ENCODE measurements around the gene GRHL1. TPM values are rescaled to one million over a fixed set of nuclear protein-coding genes. Genes with fewer than 3 reads are reported as not detected.
A peak's percentile ranks its signal among the peaks of the same experiment; 100 is the strongest.

GRHL1 gene
- total and polyA plus RNA-seq, 2 of the 4 experiments (the other 2 are of a cell fraction): 0.18 to 0.21 TPM

DNA sequence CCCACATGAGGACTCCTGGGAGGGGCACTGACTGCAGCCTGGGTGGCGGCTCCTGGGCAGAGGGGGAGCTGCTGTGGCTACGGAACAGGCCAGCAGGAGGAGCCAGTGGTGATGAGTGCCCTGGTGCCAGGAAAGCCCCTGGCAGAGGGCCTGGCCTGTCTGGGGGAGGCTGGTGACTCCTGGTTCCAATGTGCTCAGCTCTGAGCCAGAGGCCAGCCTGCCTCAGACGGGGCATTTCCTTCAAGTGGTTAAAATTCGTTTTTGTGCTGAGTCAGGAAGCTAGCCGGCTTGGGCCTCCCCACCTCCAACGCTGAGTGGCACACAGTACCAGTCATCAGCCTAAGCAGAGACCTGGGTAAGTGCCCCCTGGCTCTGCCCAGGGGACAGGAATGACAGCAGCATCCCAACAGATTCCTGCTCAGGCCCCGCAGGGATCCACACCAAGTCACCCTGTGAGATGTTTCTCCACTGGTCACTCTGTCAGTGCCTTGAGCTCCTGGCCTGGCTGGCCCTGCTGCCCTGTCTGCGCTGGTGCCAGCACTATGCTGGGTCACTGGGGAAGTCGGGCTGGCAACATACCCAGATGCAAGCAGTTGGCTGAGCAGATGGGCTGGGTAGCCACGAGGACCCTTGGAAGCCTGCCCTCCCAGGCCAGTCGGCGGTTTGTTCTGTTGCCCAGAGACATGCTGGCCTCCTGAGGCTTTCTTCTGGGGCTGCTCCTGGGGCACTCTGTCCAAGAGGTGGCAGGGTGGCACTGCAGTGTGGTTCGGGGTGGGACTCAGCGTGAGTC is 84.8 kb downstream of the GRHL1 start:
- in situ Hi-C loops (cut with MboI; ENCODE audit: low sequenced_read_pairs): no loop called here
- no peak for TF ChIP-seq CHD1 (IDR thresholded peaks at IDR 0.05; ENCODE audit: low read depth, low read length)
- no peak for TF ChIP-seq RFX5 (IDR thresholded peaks at IDR 0.05; ENCODE audit: low read depth, low read length)
- peak; percentile 60; the same call in 1 of the 2 replicates for TF ChIP-seq NFE2L2 (IDR thresholded peaks at IDR 0.05; ENCODE audit: low read depth, low read length)
- TF ChIP-seq RAD21 (IDR thresholded peaks at IDR 0.05; ENCODE audit: low read length): peak; percentile 34
- TF ChIP-seq CEBPB (IDR thresholded peaks at IDR 0.05; ENCODE audit: low read depth, low read length): no peak
- no peak for TF ChIP-seq BHLHE40 (IDR thresholded peaks at IDR 0.05; ENCODE audit: low read depth, low read length)
- TF ChIP-seq MAZ (IDR thresholded peaks at IDR 0.05; ENCODE audit: borderline replicate concordance, low read depth, low read length): no peak
- peak; percentile 96 for TF ChIP-seq MAFK (IDR thresholded peaks at IDR 0.05; ENCODE audit: low read depth, low read length)
- TF ChIP-seq POLR2A (IDR thresholded peaks at IDR 0.05; ENCODE audit: low read depth, low read length): no peak
- peak; percentile 33; the same call in 1 of the 2 replicates for TF ChIP-seq SMC3 (IDR thresholded peaks at IDR 0.05; ENCODE audit: low read depth, low read length)
- TF ChIP-seq ELK1 (IDR thresholded peaks at IDR 0.05; ENCODE audit: borderline replicate concordance, low read depth, low read length): no peak
- TF ChIP-seq, protein P1, sequence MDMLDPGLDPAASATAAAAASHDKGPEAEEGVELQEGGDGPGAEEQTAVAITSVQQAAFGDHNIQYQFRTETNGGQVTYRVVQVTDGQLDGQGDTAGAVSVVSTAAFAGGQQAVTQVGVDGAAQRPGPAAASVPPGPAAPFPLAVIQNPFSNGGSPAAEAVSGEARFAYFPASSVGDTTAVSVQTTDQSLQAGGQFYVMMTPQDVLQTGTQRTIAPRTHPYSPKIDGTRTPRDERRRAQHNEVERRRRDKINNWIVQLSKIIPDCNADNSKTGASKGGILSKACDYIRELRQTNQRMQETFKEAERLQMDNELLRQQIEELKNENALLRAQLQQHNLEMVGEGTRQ (IDR thresholded peaks at IDR 0.05; ENCODE audit: low read depth, low read length): no peak
- no peak for TF ChIP-seq RCOR1 (IDR thresholded peaks at IDR 0.05; ENCODE audit: insufficient replicate concordance, low read length)
- TF ChIP-seq FOS (IDR thresholded peaks at IDR 0.05; ENCODE audit: low read depth, low read length): no peak
- TF ChIP-seq MXI1 (IDR thresholded peaks at IDR 0.05; ENCODE audit: borderline replicate concordance, low read depth, low read length): no peak

More for the DNA sequence above, 84.8 kb downstream of the GRHL1 start:
- Histone ChIP-seq H3K18ac (ENCODE audit: low read depth, low read length) (no peak overlapping the region), H3K14ac (replicated peaks; ENCODE audit: low read depth, low read length) (no peak overlapping the region), H3K9me3 (ENCODE audit: control insufficient read depth, insufficient read depth, low read length) (no peaks in the 10 kb centered on the region), H3K79me1 (ENCODE audit: low read depth in 1 of 2, low read length in 2 of 2) (no peaks in the 10 kb centered on the region), H4K20me1 (ENCODE audit: insufficient read depth, low read length) (no peaks in the 10 kb centered on the region), H3K4me3 (ENCODE audit: insufficient read depth, low read depth, low read length) (no peak overlapping the region), H2BK5ac (ENCODE audit: low read depth, low read length, poor library complexity, severe bottlenecking) (no peak overlapping the region), H2BK20ac (ENCODE audit: low read depth, low read length) (0 out of 2 replicates have a peak overlapping the region, but pooled peaks have one; percentile 23), H3K23ac (ENCODE audit: low read depth, low read length) (no peak overlapping the region), H2BK15ac (ENCODE audit: low read depth, low read length) (peak overlapping the region; percentile 32; the same call in 1 of the 3 replicates), H3K56ac (ENCODE audit: extremely low read depth, insufficient read depth, low read length) (no peak overlapping the region), H2AFZ (replicated peaks; ENCODE audit: low read length, poor library complexity) (peak overlapping the region; percentile 2), H3K36me3 (ENCODE audit: control insufficient read depth, insufficient read depth, low read length) (no peaks in the 10 kb centered on the region), H4K5ac (ENCODE audit: low read depth, low read length) (no peak overlapping the region), H2AK5ac (ENCODE audit: low read depth, low read length) (peak overlapping the region; percentile 56), H3K9me1 (ENCODE audit: insufficient read depth, low read length) (peaks cover 7% of the 10 kb centered on the region; the same call in 1 of the 2 replicates), H4K91ac (ENCODE audit: insufficient read depth, low read depth, low read length) (0 out of 2 replicates have a peak overlapping the region, but pooled peaks have one; percentile 11), H3K4ac (ENCODE audit: low read depth, low read length) (peak overlapping the region; percentile 56; the same call in 1 of the 2 replicates), H3K9ac (ENCODE audit: low read depth, low read length) (no peak overlapping the region), H3K4me2 (ENCODE audit: low read depth, low read length) (no peak overlapping the region), H2AK9ac (replicated peaks; ENCODE audit: low read depth, low read length, poor library complexity) (peak overlapping the region; percentile 2), H2BK120ac (ENCODE audit: low read depth, low read length) (peak overlapping the region; percentile 30), H3K27ac (ENCODE audit: insufficient read depth, low read length) (no peak overlapping the region), H3K4me1 (ENCODE audit: control insufficient read depth, insufficient read depth, low read length) (peaks cover 9% of the 10 kb centered on the region; the same call in 1 of the 2 replicates), H3K27me3 (ENCODE audit: control insufficient read depth, insufficient read depth, low read length) (no peaks in the 10 kb centered on the region), H4K8ac (ENCODE audit: low read depth in 2 of 2, low read length in 2 of 2) (0 out of 4 replicates have a peak overlapping the region, but pooled peaks of 1 of the 2 experiments have one; percentile 2)
- CTCF ChIA-PET: interaction anchor here (0.8 kb wide), 2 partner anchors 40 to 66 kb away, joined by 3 to 4 read pairs; no protein-coding TSS in a partner anchor
- 72% methylated on average over 7 of the region's 14 CpGs; no CpG with 5 or more reads in 1 of the 2 experiments for WGBS, 2 experiments (ENCODE audit: extremely low coverage in 2 of 2, insufficient read length in 1 of 2)
- POLR2A ChIA-PET (ENCODE audit: unreplicated experiment): no interaction called here
- BruUV-seq (replicated peaks): no TSS peak
- dilution Hi-C loops (cut with HindIII; ENCODE audit: low sequenced_read_pairs, unreplicated experiment): no loop called here
- ATAC-seq (ENCODE audit: low read depth): peak; percentile 61
- intact Hi-C loops (cut with micrococcal nuclease): no loop called here
- peak; percentile 63 for DNase-seq

All from IMR-90 (cell line).